ENCODE measurements around the gene PRIM1. TPM values are rescaled to one million over a fixed set of nuclear protein-coding genes. Genes with fewer than 3 reads are reported as not detected.
"Not testable (repeated sequence)": the region's sequence is repeated elsewhere in the genome, so short reads cannot be mapped to it uniquely, and the experiment has no call there.

The PRIM1 gene
- polyA plus RNA-seq (2013, experiment 1 of 2) = 25.7 TPM
- polyA plus RNA-seq (2013, experiment 2 of 2) = 26.3 TPM

DNA sequence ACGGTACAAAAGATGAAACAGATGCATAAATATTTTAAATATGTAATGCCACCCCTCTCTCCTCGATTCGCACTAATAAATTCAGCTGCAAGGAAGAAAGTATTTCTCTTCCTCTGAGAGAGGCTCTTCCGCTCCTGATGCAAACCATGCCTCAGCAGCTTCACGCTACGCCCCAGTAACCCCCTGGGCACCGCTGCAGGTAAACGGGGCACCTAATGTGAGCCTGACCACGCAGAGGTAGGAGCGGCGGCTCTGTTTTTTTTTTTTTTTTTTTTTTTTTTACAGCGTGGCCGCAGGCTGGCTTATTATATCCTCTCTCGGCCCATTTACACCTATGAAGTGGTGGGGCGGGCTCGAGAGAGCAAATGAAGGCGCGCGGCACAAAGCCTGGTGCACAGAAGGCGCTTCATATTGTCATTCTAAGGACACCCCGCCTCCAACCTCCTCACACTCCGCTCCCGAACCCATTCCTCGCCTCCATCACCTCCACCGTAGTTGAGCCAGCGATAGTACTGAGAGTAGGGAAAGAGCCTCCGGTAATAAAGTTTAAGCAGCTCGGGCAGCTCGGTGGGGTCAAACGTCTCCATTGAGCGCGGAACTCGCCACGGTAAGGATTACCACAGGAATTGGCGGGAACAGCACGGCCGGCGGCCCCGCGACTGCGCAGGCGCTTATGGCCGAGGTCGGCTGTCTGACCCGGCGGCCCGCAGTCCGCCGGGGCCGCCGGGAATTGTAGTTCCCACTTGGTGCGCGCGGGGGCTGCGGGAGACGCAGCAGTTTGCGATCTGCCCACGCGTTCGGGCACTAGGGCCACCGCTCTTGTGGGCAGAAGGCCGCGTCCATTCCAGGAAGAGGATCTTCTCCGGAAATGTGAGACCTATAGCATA is at the start of gene PRIM1:
TSS of gene PRIM1 (minus strand) at position 612 of the 887 bp plus-strand sequence. CDS start at position 587, 25 bp downstream.
- DNase-seq = peak; percentile 92
- Histone ChIP-seq H3K79me2 (ENCODE audit: control insufficient read depth, insufficient read depth, low read length) (no peaks in the 10 kb centered on the region), H3K56ac (ENCODE audit: low read length) (peak within 1 kb of the TSS; percentile 92), H2BK5ac (ENCODE audit: low read length) (peak within 1 kb of the TSS; percentile 16), H3K18ac (ENCODE audit: low read length) (peak within 1 kb of the TSS; percentile 42), H4K8ac (ENCODE audit: low read depth, low read length) (no peak within 1 kb of the TSS), H3K4me1 (ENCODE audit: control insufficient read depth, low read depth, low read length) (no peaks in the 10 kb centered on the region), H3K4ac (ENCODE audit: low read depth, low read length) (peak within 1 kb of the TSS; percentile 93), H4K5ac (ENCODE audit: low read length) (no peak within 1 kb of the TSS), H3K4me2 (ENCODE audit: low read length) (peak within 1 kb of the TSS; percentile 47), H2BK120ac (ENCODE audit: low read depth, low read length) (no peak within 1 kb of the TSS), H3K23ac (ENCODE audit: low read length) (no peak within 1 kb of the TSS), H2AK5ac (ENCODE audit: low read length) (no peak within 1 kb of the TSS), H3K36me3 (ENCODE audit: control insufficient read depth, insufficient read depth, low read length) (no peaks in the 10 kb centered on the region), H3K27me3 (ENCODE audit: insufficient read depth, low read length, poor library complexity) (no peaks in the 10 kb centered on the region), H3K9ac (ENCODE audit: low read length) (peak within 1 kb of the TSS; percentile 84), H3K4me3 (ENCODE audit: low read length) (peak within 1 kb of the TSS; percentile 68), H2BK15ac (replicated peaks; ENCODE audit: low read depth) (no peak within 1 kb of the TSS), H3K79me1 (ENCODE audit: low read length) (no peaks in the 10 kb centered on the region), H3K27ac (ENCODE audit: low read depth, low read length) (peak within 1 kb of the TSS; percentile 80)
- WGBS (ENCODE audit: extremely low coverage, insufficient coverage, low lambda C conversion rate) = no CpG with 5 or more reads among the region's 64 CpGs

- Histone ChIP-seq H2BK5ac (ENCODE audit: low read length) (no peak overlapping the region), H3K4me1 (ENCODE audit: control insufficient read depth, low read depth, low read length) (no peaks in the 10 kb centered on the region), H3K79me1 (ENCODE audit: low read length) (no peaks in the 10 kb centered on the region), H3K36me3 (ENCODE audit: control insufficient read depth, insufficient read depth, low read length) (no peaks in the 10 kb centered on the region), H4K5ac (ENCODE audit: low read length) (no peak overlapping the region), H3K18ac (ENCODE audit: low read length) (no peak overlapping the region), H2AK5ac (ENCODE audit: low read length) (no peak overlapping the region), H3K4me3 (ENCODE audit: low read length) (no peak overlapping the region), H2BK120ac (ENCODE audit: low read depth, low read length) (no peak overlapping the region), H3K79me2 (ENCODE audit: control insufficient read depth, insufficient read depth, low read length) (no peaks in the 10 kb centered on the region), H4K8ac (ENCODE audit: low read depth, low read length) (no peak overlapping the region), H3K27me3 (ENCODE audit: insufficient read depth, low read length, poor library complexity) (no peaks in the 10 kb centered on the region), H3K4me2 (ENCODE audit: low read length) (no peak overlapping the region), H3K27ac (ENCODE audit: low read depth, low read length) (no peak overlapping the region), H3K4ac (ENCODE audit: low read depth, low read length) (no peak overlapping the region), H3K9ac (ENCODE audit: low read length) (no peak overlapping the region), H3K23ac (ENCODE audit: low read length) (no peak overlapping the region), H3K56ac (ENCODE audit: low read length) (no peak overlapping the region), H2BK15ac (replicated peaks; ENCODE audit: low read depth) (no peak overlapping the region)
- DNase-seq = no peak
Observed at GRCh38 chr12:56800221-56800620, 48.1 kb upstream of the PRIM1 start.

DNA sequence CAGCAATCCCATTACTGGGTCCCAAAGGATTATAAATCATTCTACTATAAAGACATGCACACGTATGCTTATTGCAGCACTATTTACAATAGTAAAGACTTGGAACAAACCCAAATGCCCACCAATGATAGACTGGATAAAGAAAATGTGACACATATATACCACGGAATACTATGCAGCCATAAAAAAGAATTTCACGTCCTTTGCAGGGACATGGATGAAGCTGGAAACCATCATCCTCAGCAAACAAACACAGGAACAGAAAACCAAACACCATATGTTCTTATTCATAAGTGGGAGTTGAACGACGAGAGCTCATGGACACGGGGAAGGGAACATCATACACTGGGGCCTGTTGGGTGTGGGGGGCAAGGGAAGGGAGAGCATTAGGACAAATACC is 47.2 kb upstream of the PRIM1 start:
- no CpG with 5 or more reads among the region's 6 CpGs for WGBS (ENCODE audit: extremely low coverage, insufficient coverage, low lambda C conversion rate)
- H3K56ac ChIP-seq (ENCODE audit: low read length); H3K4me2 ChIP-seq (ENCODE audit: low read length); H2AK5ac ChIP-seq (ENCODE audit: low read length); H3K36me3 ChIP-seq (ENCODE audit: control insufficient read depth, insufficient read depth, low read length); H3K27ac ChIP-seq (ENCODE audit: low read depth, low read length); H3K79me1 ChIP-seq (ENCODE audit: low read length); H3K4me1 ChIP-seq (ENCODE audit: control insufficient read depth, low read depth, low read length); H2BK5ac ChIP-seq (ENCODE audit: low read length); DNase-seq; H3K23ac ChIP-seq (ENCODE audit: low read length); H4K5ac ChIP-seq (ENCODE audit: low read length); H3K4ac ChIP-seq (ENCODE audit: low read depth, low read length); H3K9ac ChIP-seq (ENCODE audit: low read length); H3K18ac ChIP-seq (ENCODE audit: low read length); H2BK120ac ChIP-seq (ENCODE audit: low read depth, low read length); H3K27me3 ChIP-seq (ENCODE audit: insufficient read depth, low read length, poor library complexity); H3K4me3 ChIP-seq (ENCODE audit: low read length); H3K79me2 ChIP-seq (ENCODE audit: control insufficient read depth, insufficient read depth, low read length); H2BK15ac ChIP-seq (replicated peaks; ENCODE audit: low read depth); H4K8ac ChIP-seq (ENCODE audit: low read depth, low read length): not testable (repeated sequence)

DNA sequence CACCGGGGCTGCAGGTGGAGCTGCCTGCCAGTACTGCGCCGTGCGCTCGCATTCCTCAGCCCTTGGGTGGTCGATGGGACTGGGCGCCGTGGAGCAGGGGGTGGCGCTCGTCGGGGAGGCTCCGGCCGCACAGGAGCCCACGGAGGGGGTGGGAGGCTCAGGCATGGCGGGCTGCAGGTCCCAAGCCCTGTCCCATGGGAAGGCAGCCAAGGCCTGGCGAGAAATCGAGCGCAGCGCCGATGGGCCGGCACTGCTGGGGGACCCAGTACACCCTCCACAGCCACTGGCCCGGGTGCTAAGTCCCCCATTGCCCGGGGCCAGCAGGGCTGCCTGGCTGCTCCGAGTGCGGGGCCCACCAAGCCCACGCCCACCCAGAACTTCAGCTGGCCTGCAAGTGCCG is 43.7 kb upstream of the PRIM1 start:
- not testable (repeated sequence) for H2BK5ac ChIP-seq (ENCODE audit: low read length); H3K79me1 ChIP-seq (ENCODE audit: low read length); H3K23ac ChIP-seq (ENCODE audit: low read length); H2AK5ac ChIP-seq (ENCODE audit: low read length); H3K4me3 ChIP-seq (ENCODE audit: low read length); H3K27ac ChIP-seq (ENCODE audit: low read depth, low read length); H3K56ac ChIP-seq (ENCODE audit: low read length); H3K18ac ChIP-seq (ENCODE audit: low read length); H3K4me1 ChIP-seq (ENCODE audit: control insufficient read depth, low read depth, low read length); H3K79me2 ChIP-seq (ENCODE audit: control insufficient read depth, insufficient read depth, low read length); H2BK15ac ChIP-seq (replicated peaks; ENCODE audit: low read depth); H4K5ac ChIP-seq (ENCODE audit: low read length); H3K9ac ChIP-seq (ENCODE audit: low read length); H3K36me3 ChIP-seq (ENCODE audit: control insufficient read depth, insufficient read depth, low read length); H3K4ac ChIP-seq (ENCODE audit: low read depth, low read length); H3K4me2 ChIP-seq (ENCODE audit: low read length); H3K27me3 ChIP-seq (ENCODE audit: insufficient read depth, low read length, poor library complexity); DNase-seq; H4K8ac ChIP-seq (ENCODE audit: low read depth, low read length); H2BK120ac ChIP-seq (ENCODE audit: low read depth, low read length)
- no CpG with 5 or more reads among the region's 27 CpGs for WGBS (ENCODE audit: extremely low coverage, insufficient coverage, low lambda C conversion rate)

DNA sequence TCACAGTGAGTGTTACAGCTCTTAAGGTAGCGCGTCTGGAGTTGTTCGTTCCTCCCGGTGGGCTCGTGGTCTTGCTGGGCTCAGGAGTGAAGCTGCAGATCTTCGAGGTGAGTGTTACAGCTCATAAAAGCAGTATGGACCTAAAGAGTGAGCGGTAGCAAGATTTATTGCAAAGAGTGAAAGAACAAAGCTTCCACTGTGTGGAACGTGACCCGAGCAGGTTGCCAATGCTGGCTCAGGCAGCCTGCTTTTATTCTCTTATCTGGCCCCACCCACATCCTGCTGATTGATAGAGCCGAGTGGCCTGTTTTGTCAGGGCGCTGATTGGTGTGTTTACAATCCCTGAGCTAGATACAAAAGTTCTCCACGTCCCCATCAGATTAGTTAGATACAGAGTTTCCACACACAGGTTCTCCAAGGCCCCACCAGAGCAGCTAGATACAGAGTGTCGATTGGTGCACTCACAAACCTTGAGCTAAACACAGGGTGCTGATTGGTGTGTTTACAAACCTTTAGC is 43.0 kb upstream of the PRIM1 start:
- H3K18ac ChIP-seq (ENCODE audit: low read length); H2BK15ac ChIP-seq (replicated peaks; ENCODE audit: low read depth); H3K27me3 ChIP-seq (ENCODE audit: insufficient read depth, low read length, poor library complexity); H3K4me1 ChIP-seq (ENCODE audit: control insufficient read depth, low read depth, low read length); H3K4me3 ChIP-seq (ENCODE audit: low read length); H3K56ac ChIP-seq (ENCODE audit: low read length); H2AK5ac ChIP-seq (ENCODE audit: low read length); H4K5ac ChIP-seq (ENCODE audit: low read length); H2BK5ac ChIP-seq (ENCODE audit: low read length); H3K36me3 ChIP-seq (ENCODE audit: control insufficient read depth, insufficient read depth, low read length); H2BK120ac ChIP-seq (ENCODE audit: low read depth, low read length); H3K9ac ChIP-seq (ENCODE audit: low read length); DNase-seq; H3K4me2 ChIP-seq (ENCODE audit: low read length); H3K79me1 ChIP-seq (ENCODE audit: low read length); H3K4ac ChIP-seq (ENCODE audit: low read depth, low read length); H3K23ac ChIP-seq (ENCODE audit: low read length); H4K8ac ChIP-seq (ENCODE audit: low read depth, low read length); H3K27ac ChIP-seq (ENCODE audit: low read depth, low read length); H3K79me2 ChIP-seq (ENCODE audit: control insufficient read depth, insufficient read depth, low read length): not testable (repeated sequence)
- no CpG with 5 or more reads among the region's 13 CpGs for WGBS (ENCODE audit: extremely low coverage, insufficient coverage, low lambda C conversion rate)
